SK-N-SH treated with all-trans-retinoic acid at 6 μM for 48 hours (cell line): Measurements from ENCODE around the gene GJA4.

ENCODE experiments used
- ARNTL ChIP-seq: fragments of 450-650 bp; formaldehyde crosslinking; IDR thresholded peaks from 2 replicates; pipeline ENCODE4 v1.5.0; 2020; ENCODE audit warnings: low read depth, mild to moderate bottlenecking, moderate library complexity, borderline replicate concordance
- ESRRG ChIP-seq: fragments of 250-450 bp; sonication (Bioruptor Pico); IDR thresholded peaks from 2 replicates; pipeline ENCODE4 v1.6.1; 2021; ENCODE audit warnings: mild to moderate bottlenecking
- ZFP30 ChIP-seq: fragments of 450-650 bp; formaldehyde crosslinking; IDR thresholded peaks from 2 replicates; pipeline ENCODE4 v1.5.0; 2022; ENCODE audit warnings: mild to moderate bottlenecking, moderate library complexity

- TF ChIP-seq ZFP30 (CRISPR knock-in tag), result no peak
- no peak for TF ChIP-seq ESRRG (CRISPR knock-in tag)
- TF ChIP-seq ARNTL (CRISPR knock-in tag), result no peak
Observed at GRCh38 chr1:34779962-34780361, 12.8 kb upstream of the GJA4 start.
